T47D (cell line): ENCODE measurements around the gene OR5B17.
"Not testable (repeated sequence)": the region's sequence is repeated elsewhere in the genome, so short reads cannot be mapped to it uniquely, and the experiment has no call there.

Source experiments
- DNase-seq, 2 experiments: peaks; one replicate each; pipeline versions ENCODE4 v3.0.0 to v3.0.0-alpha.2; 2011 to 2012; ENCODE audit warnings: low read depth in 1 of 2, low spot score in 1 of 2
- JUND ChIP-seq: IDR thresholded peaks from 2 replicates; pipeline ENCODE4 v1.6.1; 2012; ENCODE audit warnings: low read depth
- in situ Hi-C: cut with HindIII; loops from 2 replicates; pipeline ENCODE4 v1.10.0; 2016; ENCODE audit warnings: low sequenced_read_pairs, low pct_unique_long_range_greater_than_20kb

OR5B17 gene

GRCh38 chr11:58358969-58359368, at the start of gene OR5B17:
TSS of gene OR5B17 (minus strand) at chr11:58359069. CDS start at chr11:58359069, 0 bp downstream.
- in situ Hi-C loops = no loop called here
- no peak for TF ChIP-seq JUND
- DNase-seq = no peak

- in situ Hi-C loops = no loop called here
- no peak for TF ChIP-seq JUND
- DNase-seq = no peak
Observed at GRCh38 chr11:58406774-58407173, 47.9 kb upstream of the OR5B17 start, which contains the start of gene OR5B3. TSS of gene OR5B3 (minus strand) at chr11:58406874. CDS start at chr11:58403409, 3,465 bp downstream.

GRCh38 chr11:58399622-58400021, 40.8 kb upstream of the OR5B17 start:
- DNase-seq, in situ Hi-C loops: not testable (repeated sequence)

DNA sequence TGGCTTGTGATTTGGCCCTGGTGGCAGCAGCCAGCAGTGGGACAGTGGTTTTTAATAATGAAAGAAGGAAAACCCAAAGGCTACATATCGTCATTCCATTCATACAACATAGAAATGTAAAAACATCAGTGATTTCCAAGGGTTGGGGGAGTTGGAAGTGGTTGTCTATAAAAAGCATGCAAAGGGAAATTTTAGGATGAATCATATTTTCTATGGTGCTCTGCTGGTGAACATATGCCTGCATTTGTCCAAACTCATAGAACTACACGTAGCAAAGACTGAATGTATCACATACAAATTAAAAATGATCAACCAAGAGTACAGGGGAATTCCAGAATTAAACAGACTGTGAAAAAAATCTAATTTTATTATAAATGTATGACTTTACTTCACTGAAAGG, 36.7 kb upstream of the OR5B17 start:
- TF ChIP-seq JUND = no peak
- no peak for DNase-seq
- in situ Hi-C loops = no loop called here

GRCh38 chr11:58394195-58394594, 35.3 kb upstream of the OR5B17 start:
- peak in 1 of 2 experiments; percentile 79 for DNase-seq
- in situ Hi-C loops = no loop called here
- peak; percentile 49 for TF ChIP-seq JUND

GRCh38 chr11:58392746-58393145, 33.9 kb upstream of the OR5B17 start:
- in situ Hi-C loops = no loop called here
- no peak for DNase-seq
- no peak for TF ChIP-seq JUND

DNA sequence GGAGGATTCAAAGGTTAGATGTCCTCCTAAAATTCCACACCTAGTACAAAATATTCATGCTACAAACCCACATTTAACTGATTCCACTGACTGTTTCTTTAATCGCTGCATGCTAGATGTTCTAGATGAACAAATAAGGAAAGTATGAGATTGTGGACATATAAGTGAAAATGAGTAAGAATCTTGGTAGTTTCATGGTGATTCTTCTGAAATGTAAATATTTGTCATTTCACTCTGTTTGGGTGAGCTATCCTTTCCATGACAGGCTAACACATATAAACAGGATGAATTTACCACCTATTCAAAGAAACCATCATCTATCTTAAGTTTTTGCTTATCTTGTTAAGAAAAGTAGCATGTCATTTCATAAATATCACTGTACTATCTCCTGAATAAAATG, 33.0 kb upstream of the OR5B17 start:
- TF ChIP-seq JUND = no peak
- DNase-seq = no peak
- in situ Hi-C loops = no loop called here

GRCh38 chr11:58390551-58391063, 31.7 kb upstream of the OR5B17 start:
- no peak for DNase-seq
- in situ Hi-C loops = no loop called here
- TF ChIP-seq JUND = no peak

- DNase-seq = no peak
- in situ Hi-C loops = no loop called here
Observed at GRCh38 chr11:58354727-58355126, 4.1 kb downstream of the OR5B17 start.

DNA sequence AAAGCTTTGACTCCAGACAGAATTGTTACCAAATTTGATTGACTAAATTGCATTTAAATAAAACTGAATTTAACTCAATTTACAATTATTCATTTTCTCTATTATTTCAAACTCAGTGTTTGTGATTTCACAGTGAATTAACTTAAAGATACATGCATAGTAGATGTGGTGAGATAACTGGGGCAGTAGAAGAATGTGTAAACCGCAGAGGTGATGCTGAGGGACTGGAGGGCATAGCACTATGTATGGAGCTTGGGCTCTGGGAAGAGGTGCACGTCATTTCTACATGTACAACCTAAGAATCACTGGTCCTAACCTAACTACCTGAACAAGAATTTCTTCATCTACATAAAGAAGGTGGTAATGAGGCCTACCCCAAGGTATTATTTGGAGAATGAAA, 13.7 kb downstream of the OR5B17 start:
- no peak for DNase-seq
- in situ Hi-C loops = no loop called here
- TF ChIP-seq JUND = no peak

More at GRCh38 chr11:58354727-58355126, 4.1 kb downstream of the OR5B17 start:
- TF ChIP-seq JUND = no peak

- no peak for TF ChIP-seq JUND
- DNase-seq = no peak
- in situ Hi-C loops = no loop called here
Observed at GRCh38 chr11:58334708-58335107, 24.2 kb downstream of the OR5B17 start.

DNA sequence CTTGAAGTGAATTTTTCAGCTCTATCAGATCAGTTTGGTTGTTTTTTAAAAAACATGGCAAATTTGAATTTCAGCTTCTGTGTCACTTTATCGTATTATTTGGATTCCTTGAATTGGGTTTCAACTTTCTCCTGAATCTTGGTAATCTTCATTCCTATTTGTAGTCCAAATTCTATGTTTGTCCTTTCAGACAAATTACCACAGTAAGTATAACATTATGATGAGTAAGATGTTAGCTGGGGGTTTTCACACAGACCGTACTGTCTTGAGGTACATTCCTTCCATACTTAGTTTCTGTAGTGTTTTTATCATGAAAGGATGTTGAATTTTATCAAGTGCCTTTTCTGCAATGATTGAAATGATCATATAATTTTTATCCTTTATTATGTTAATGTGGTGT, 28.0 kb downstream of the OR5B17 start:
- no peak for DNase-seq
- in situ Hi-C loops = no loop called here
- no peak for TF ChIP-seq JUND

DNA sequence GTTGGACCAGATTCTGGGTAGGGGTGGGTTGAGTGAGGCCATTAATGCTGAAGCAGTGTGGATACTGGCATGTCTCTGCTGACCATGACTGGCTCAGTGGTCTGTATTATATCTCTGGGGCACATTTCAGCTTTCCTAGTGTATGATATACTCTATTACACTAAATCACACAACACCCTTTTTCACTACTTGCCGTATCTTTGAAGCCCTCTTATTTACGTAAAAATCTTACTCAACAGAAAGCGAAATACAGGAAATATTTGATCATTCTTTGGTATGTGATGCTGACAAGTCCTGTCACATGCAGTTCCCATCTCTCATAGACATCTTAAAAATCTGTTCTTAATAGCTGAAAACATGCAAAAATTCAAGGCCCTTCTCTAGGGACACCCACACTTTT, 40.3 kb downstream of the OR5B17 start:
- in situ Hi-C loops = no loop called here
- DNase-seq = no peak
- TF ChIP-seq JUND = no peak

DNA sequence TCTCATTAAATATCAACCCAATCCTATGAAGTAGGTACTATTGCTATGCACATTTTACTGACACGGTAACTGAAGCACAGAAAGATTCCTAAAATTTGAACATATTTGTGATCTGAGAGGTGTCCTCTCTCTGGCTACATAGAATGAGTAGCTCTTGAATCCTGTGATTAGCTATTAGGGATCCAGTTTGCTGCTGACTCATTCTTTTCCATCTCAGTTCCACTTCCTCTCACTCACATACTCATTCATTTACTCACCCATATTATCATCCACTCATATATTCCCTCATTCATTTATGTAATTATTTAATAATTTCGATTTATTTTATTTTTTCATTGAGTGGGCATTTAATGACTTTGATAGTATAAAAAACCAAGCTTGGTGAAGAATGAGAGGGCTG, 42.7 kb downstream of the OR5B17 start:
- no peak for TF ChIP-seq JUND
- in situ Hi-C loops = no loop called here
- DNase-seq = no peak
